ENCODE results near the gene ADD1.
"Not testable (repeated sequence)": the region's sequence is repeated elsewhere in the genome, so short reads cannot be mapped to it uniquely, and the experiment has no call there.

The ADD1 gene

DNA sequence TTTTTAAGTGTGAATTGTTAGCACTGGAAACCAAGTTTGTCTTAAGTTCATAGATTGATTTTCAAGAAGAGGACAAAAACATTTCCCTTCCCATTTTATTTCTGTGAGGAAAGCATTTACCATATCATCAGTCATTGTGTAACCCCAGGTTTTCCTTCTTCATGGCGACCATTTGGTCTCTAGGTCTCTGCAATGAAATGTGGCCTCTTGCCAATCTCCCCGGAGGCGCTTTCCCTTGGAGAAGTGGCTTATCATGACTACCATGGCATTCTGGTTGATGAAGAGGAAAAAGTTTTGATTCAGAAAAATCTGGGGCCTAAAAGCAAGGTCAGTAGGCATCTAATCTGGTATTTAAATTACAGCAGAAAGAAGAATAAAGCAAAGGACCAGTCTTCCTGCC, 54.4 kb downstream of the ADD1 start:
- no peak for DNase-seq

DNA sequence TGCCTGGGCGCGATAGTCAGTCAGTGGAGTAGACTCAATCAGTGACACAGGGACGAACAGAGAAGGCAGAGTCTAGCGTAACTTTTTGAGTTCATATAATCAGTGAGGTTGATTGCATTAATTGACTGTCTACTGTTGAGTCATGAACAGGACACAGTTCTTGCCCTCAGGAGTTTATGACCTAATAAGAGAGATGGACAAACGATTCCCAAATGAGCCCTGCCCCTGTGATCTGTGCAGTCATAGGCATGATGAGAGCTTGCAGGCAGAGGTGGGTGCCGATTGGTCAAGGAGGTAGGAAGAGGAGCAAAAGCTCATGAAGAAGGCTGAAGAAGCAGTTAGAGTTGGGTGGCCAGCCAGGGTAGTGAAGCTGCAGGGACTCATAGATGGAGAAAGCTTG, 57.1 kb downstream of the ADD1 start:
- DNase-seq: no peak

- no peak for DNase-seq
These were observed 57.5 kb downstream of the ADD1 start for GRCh38 chr4:2901186-2901585.

GRCh38 chr4:2902126-2902525, 58.5 kb downstream of the ADD1 start:
- DNase-seq: no peak

GRCh38 chr4:2905544-2905943, 61.9 kb downstream of the ADD1 start:
- DNase-seq: no peak

DNA sequence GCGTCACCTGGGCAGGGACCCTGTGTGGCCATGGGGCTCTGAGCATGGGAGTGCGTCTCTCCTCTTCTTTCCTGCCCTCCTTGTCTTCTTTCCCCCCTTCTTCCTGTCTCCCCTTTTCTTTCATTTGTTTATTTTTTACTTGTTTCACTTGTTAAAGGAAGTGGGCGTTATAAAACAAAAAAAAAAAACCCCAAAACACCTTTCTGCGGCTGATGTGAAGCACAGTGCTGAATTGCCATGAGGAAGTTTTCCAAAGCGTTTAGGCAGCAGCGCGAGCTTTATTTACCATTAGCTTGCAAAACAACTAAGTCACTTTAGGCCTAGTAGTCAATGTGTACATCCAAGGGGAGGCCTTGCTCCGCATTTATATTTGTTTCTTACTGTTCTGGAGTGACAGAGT, 62.6 kb downstream of the ADD1 start:
- no peak for DNase-seq

GRCh38 chr4:2907226-2907625, 63.6 kb downstream of the ADD1 start:
- DNase-seq: no peak

DNA sequence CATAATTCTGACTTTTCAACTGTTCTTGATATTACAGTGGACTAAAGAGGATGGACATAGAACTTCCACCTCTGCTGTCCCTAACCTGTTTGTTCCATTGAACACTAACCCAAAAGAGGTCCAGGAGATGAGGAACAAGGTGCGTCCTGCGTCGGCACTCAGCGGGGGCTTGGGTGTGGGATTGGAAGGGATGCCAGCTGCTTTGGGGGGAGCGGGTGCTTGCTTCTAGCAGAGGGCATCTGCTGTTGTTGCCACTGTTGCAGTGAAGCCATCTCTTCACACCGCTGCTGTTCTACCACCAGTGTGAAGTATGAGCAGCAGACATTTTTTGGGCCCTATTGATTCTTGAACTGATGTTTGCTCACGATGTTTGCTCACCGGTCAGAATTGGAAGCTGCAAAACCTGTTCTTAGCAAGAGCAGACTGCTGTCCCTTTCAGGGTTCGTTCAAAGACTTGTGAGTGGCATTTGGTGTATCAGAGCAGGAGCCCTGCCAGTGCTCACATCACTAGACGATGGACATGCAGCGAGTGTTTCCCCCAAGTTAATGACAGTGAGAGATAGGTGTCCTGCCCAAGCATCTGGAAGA, 64.2 kb downstream of the ADD1 start:
- DNase-seq: no peak

DNA sequence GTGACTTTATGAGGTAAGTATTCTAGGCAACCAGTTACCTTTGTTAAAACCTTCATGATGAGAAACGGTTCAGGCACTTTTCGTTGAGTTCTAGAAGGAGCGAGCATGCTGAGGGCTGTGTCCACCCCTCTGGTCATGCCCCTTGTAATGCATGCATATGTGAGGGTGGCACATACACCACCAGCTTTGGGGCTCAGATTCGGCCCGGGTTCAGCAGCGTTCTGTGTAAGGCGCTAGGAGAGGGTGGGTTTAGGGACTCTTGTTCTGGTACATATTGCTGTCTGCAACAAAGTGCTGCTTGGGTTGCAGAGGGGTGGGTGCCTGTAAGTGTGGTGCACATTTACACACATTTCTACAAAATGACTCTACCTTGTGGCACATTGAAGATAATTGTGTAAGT, 65.0 kb downstream of the ADD1 start:
- DNase-seq: no peak

GRCh38 chr4:2909583-2909982, 65.9 kb downstream of the ADD1 start:
- DNase-seq: no peak

- peak; percentile 21 for DNase-seq
These were observed 66.8 kb downstream of the ADD1 start for GRCh38 chr4:2910409-2910808.

DNA sequence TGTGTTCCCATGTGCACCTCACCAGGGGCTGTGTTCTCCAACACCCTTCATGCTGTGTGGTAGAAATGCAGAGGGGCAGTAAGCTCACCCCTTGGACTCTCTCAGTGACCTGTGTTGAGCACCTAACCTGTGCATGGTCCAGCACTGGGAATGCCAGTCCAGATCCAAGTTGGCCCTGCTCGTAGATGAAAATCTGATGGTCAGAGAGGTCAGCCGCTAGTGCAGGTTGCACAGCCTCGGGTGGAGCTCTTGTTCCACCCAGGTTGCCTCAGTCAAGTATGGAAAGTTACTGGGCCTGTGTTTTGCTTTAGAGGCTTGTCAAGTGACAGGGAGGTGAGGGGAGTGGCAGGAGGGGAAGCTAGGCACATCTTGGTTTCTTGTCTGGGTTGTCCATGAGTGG, 68.2 kb downstream of the ADD1 start:
- DNase-seq: no peak

GRCh38 chr4:2913168-2913567, 69.5 kb downstream of the ADD1 start:
- no peak for DNase-seq

DNA sequence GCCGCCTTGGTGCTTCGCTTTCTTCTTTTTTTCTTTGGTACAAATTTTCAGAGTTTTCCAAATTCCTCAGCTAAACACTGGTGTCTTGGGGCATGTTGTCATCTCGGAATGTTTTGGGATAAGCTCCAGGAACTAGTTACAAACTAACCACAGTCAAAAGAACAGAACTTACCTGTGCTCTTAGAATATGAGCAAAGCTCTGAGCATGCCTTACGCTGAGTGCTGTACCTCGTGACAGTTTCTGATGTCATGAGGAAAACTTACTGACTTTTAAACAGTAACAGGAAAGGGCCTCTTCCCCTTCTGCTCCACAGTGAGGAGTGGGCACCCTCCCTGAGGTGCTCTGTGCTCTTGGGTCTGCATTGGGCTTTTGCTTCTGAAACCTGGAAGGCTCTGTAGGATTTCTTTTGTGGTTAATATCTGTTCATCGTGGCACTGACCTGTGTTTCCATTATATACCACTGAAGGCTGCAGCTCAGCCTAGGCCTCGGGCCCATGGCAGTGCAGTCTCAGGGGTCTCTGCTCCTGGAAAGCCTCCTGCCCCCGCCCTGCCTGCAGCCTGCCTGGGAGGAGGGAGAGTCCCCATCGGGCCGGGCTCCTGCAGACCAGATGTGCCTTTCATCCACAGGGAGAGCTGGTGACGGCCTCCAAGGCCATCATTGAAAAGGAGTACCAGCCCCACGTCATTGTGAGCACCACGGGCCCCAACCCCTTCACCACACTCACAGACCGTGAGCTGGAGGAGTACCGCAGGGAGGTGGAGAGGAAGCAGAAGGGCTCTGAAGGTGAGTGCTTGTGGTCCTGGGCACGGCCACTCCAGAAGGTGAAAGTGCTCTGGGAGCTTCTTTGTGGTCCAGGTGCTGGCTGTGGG, 70.8 kb downstream of the ADD1 start:
- no peak for DNase-seq

DNA sequence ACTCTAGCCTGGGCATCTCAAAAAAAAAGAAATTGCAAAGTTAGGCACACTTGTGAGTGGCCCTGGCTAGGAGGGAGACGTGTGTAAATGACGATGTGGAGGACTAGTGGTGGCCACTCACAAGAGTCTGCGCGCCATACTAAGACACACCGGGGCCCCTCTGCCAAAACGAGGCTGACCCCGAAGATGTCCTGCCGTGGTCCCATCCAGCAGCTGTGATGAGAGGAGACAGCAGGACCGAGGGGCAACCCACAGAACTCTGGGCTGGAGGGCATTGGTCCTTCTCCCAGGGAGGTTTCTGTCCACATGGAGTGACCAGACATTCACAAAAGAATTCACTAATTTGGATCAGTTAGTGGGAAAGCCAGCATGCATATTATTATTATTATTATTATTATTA, 72.1 kb downstream of the ADD1 start:
- DNase-seq: no peak

DNA sequence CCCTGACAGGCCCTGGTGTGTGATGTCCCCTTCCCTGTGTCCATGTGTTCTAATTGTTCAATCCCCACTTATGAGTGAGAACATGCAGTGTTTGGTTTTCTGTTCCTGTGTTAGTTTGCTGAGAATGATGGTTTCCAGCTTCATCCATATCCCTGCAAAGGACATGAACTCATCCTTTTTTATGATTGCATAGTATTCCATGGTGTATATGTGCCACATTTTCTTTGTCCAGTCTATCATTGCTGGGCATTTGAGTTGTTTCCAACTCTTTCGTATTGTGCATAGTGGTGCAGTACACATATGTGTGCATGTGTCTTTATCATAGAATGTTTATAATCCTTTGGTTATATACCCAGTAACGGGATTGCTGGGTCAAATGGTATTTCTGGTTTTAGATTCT, 73.1 kb downstream of the ADD1 start:
- not testable (repeated sequence) for DNase-seq

- not testable (repeated sequence) for DNase-seq
These were observed 74.7 kb downstream of the ADD1 start for GRCh38 chr4:2918300-2918699.

GRCh38 chr4:2918714-2919113, 75.1 kb downstream of the ADD1 start:
- DNase-seq: not testable (repeated sequence)

DNA sequence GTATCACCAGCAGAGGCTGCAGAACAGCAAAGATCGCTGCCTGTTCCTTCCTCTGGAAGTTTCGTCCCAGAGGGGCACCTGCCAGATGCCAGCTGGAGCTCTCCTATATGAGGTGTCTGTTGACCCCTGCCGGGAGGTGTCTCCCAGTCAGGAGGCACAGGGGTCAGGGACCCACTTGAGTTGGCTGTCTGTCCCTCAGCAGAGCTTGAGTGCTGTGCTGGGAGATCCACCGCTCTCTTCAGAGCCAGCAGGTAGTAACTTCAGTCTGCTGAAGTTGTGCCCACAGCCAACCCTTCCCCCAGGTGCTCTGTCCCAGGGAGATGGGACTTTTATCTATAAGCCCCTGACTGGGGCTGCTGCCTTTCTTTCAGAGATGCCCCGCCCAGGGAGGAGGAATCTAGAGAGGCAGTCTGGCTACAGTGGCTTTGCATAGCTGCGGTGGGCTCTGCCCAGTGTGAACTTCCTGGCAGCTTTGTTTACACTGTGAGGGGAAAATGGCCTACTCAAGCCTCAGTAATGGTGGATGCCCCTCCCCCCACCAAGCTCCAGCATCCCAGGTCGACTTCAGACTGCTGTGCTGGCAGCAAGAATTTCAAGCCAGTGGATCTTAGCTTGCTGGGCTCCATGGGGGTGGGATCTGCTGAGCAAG, 78.9 kb downstream of the ADD1 start:
- DNase-seq: not testable (repeated sequence)

DNA sequence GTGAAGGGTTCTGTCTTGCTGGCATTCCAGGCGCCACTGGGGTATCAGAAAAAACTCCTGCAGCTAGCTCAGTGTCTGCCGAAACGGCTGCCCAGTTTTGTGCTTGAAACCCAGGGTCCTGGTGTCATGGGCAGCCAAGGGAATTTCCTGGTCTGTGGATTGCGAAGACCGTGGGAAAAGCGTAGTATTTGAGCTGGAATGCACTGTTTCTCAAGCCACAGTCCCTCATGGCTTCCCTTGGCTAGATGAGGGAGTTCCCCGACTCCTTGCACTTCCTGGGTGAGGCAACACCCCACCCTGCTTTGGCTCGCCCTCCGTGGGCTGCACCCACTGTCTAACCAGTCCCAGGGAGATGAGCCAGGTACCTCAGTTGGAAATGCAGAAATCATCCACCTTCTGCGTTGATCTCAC, 79.5 kb downstream of the ADD1 start:
- no peak for DNase-seq

- peak; percentile 76 for DNase-seq
These were observed 80.1 kb downstream of the ADD1 start for GRCh38 chr4:2923668-2924173.

- DNase-seq: no peak
These were observed 80.6 kb downstream of the ADD1 start for GRCh38 chr4:2924286-2924685.

GRCh38 chr4:2924765-2925301, 81.2 kb downstream of the ADD1 start:
- DNase-seq: no peak

DNA sequence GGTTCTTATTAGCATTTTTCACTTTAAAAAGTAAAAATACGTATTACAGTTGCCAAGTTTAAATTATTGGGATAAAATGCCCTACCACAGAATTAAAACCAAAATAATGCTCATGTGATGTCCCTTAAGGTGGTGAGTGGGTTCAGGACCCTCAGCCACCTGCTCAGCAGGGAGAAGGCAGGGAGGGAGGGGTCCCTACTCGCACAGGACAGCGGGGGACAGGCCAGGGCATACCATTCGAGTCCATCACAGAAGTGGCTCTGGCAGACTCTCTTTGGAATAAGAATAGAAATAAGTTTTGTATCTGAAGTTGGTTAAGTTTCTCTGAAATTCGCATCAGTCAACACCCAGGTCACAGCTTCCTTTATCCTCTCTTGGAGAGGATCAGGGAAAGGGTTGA, 81.9 kb downstream of the ADD1 start:
- no peak for DNase-seq

All from RPMI8226 (cell line).